Right lobe of liver (tissue), 6 donors: Measurements from ENCODE around the gene TXNDC5. TPM values are rescaled to one million over a fixed set of nuclear protein-coding genes. Genes with fewer than 3 reads are reported as not detected.

ENCODE experiments used
- ATAC-seq, 4 donors: fragments of 200-7000 bp; cut with Tn5 transposase; one replicate each; pipeline ENCODE4 v1.9.1; 2020; ENCODE audit warnings: mild to moderate bottlenecking in 4 of 4, moderate library complexity in 4 of 4
- DNase-seq, 3 donors: peaks; one replicate each; pipeline ENCODE4 v3.0.0-alpha.2; 2020
- H3K27ac ChIP-seq, 3 donors: fragments of 200-600 bp; one replicate each; pipeline ENCODE4 v1.8.0; 2022
- H3K27me3 ChIP-seq, 2 donors: fragments of 200-600 bp; one replicate each; pipeline ENCODE4 v1.8.0; 2022
- H3K36me3 ChIP-seq, 4 donors: fragments of 200-600 bp; sonication (generic) in 1 of 4; one replicate each; pipeline versions ENCODE4 v1.5.1 to v1.8.0; 2017 to 2022; ENCODE audit warnings: control low read depth in 1 of 4
- H3K4me1 ChIP-seq, 4 donors: fragments of 200-600 bp; sonication (generic) in 1 of 4; one replicate each; pipeline versions ENCODE4 v1.5.1 to v1.8.0; 2017 to 2022; ENCODE audit warnings: control low read depth in 1 of 4
- H3K4me3 ChIP-seq, 3 donors: fragments of 200-600 bp; one replicate each; pipeline ENCODE4 v1.8.0; 2022
- H3K9me3 ChIP-seq, 4 donors: fragments of 200-600 bp; sonication (generic) in 1 of 4; one replicate each; pipeline versions ENCODE4 v1.5.1 to v1.8.0; 2017 to 2022; ENCODE audit warnings: control low read depth in 1 of 4
- CTCF ChIP-seq, 4 donors: fragments of 200-600 bp in 3 of 4; fragments of 450-650 bp in 1 of 4; IDR thresholded peaks; one replicate each; pipeline versions ENCODE4 v1.5.1 to v1.8.0; 2016 to 2022; ENCODE audit warnings: antibody characterized with exemption in 4 of 4, mild to moderate bottlenecking in 2 of 4
- POLR2A ChIP-seq: fragments of 450-650 bp; IDR thresholded peaks from one replicate; pipeline ENCODE4 v1.6.1; 2017; ENCODE audit warnings: antibody characterized with exemption, mild to moderate bottlenecking
- WGBS: methylation state at CpG from one replicate; pipeline ENCODE4 v1.1.6; 2018; ENCODE audit warnings: low coverage, low lambda C conversion rate; ENCODE audit not compliant: insufficient coverage; ENCODE audit errors: missing lambda C conversion rate; 5-methylcytosine and 5-hydroxymethylcytosine counted together
- intact Hi-C, 2 donors: fragments of 100-400 bp; cut with DNase I; formaldehyde crosslinking; loops; one replicate each; pipeline versions ENCODE4 v1.11.2 to v1.14.1; 2022
- total RNA-seq, 6 experiments: library from RNA; depleted of rRNA in 2 of 6; stranded (reverse); fragments of >200 nt in 2 of 6; fragmentation: NEBNext Ultra II Directional in 3 of 6; extraction: Animal tissue kit (Norgen Biotek cat#: 25700) in 3 of 6; gene quantifications; one replicate each; pipeline versions ENCODE4 v1.1.0 to v1.2.4, GENCODE V29; 2016 to 2023
- donor health status: DM: no; HTN: yes; CAD: no.
- donor health status: DM: no; HTN: no; CAD: no.
- donor health status: DM: no; HTN: no; CAD: no.
- donor health status: DM: no; HTN: yes; CAD: no.
- donor health status: DM: no; HTN: yes; CAD: no.

The TXNDC5 gene
- total RNA-seq, 6 experiments from 2014 or later = 87.9 to 187 (median 133) TPM

DNA sequence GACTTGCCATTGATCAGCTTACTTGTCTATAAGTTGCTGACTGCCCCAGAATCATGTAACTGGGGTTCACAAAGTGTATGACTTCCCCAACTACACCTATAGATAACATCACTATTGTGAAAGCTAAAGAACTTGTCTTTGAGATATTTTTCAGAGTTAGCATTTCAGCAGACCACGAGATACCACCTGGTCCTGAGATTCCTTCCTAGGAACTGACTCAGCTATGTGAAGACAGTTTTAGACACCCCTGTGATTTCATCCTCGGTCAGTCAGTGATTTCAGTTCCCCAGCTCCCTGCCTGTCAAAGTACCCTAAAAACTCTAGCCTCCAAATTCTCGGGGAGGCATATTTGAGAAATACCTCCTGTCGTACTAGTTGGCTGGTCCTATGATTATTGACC, 62.4 kb downstream of the TXNDC5 start:
- intact Hi-C loops = no loop called here
- Histone ChIP-seq H3K27ac (no peak overlapping the region), H3K36me3 (no peaks in the 10 kb centered on the region), H3K4me3 (no peak overlapping the region), H3K4me1 (no peaks in the 10 kb centered on the region), H3K27me3 (no peaks in the 10 kb centered on the region), H3K9me3 (peaks cover 0 to 10% (median 0%) of the 10 kb centered on the region in 4 donors)
- ATAC-seq = no peak
- DNase-seq = no peak
- TF ChIP-seq CTCF (IDR thresholded peaks at IDR 0.05) = no peak
- no peak for TF ChIP-seq POLR2A
- WGBS = 62% methylated on average over 3 of the region's 4 CpGs

DNA sequence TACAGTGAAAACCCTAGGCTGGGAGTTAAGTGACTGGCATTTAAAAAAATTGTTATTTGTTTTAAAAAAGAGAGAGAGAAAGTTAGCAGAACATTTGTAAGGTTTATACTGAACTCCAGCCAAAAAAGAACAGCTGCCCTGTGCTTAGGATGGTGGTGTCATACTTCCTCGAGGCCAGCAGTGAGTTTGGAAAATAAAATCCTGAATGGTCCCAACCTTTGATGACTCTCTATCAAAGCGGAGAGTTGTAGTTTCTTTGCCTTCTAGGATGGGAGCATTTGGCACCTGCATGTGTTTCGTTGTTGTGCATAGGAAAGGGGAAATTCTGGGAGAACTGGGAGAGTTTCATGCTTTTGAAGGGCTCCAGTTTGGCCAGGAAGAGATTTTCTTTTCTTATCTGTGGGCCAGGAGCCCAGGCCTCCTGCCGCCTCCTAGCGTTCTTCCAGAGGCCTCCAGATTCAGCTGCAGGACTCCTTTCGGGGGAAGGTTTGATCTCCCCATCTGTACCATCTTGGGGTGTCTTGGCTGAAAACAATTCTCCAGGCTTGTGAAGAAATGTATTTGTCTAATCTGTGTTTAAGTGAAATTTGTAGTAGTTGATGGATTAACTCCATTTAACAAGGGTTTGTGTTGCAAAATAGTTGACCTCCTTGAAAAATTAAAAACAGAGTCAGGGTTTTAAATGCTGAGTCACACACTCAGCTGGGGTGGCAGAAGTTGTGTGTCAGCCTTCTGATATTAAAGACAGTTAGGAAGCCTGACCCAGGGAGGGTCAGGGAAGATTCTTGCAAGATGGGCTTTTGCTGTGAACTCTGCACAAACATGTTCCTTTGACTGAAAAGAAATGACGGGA, 63.4 kb downstream of the TXNDC5 start:
- peaks cover 0 to 7% (median 0%) of the 10 kb centered on the region in 4 donors for H3K9me3 ChIP-seq
- TF ChIP-seq CTCF (IDR thresholded peaks at IDR 0.05) (peak in 1 of 4 donors; percentile 8), POLR2A (no peak)

DNA sequence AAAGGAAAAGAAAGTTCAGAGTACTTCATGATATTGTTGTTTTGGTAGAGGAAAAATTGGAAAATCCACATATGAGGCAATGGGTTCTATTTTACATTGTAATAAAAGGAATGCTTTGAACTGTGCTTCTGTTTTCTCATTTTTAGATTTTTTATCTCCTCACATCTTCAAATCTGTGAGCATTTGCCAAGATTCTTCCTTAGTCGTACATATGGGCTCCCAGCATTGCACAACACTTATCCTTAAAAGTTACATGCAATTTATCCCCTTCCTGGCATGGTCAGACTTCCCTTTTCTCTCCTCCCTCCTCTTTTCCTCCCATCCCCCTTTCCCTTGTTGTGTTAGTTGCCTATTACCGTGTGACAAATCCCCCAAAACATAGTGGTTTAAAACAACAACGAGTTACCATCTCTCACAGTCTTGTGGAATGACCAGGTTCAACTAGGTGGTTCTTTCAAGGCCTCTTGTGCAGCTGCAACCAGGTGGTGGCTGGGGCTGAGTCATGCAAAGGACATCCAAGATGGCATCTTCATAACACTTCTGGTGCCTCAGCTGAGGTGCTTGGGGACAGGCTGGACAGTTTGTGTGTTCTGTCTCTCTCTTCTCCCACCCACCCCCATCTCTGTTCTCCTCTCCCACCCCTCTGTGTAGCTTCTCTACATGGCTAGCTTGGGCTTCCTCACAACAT, 68.7 kb downstream of the TXNDC5 start:
- ATAC-seq = no peak
- TF ChIP-seq POLR2A = no peak
- TF ChIP-seq CTCF (IDR thresholded peaks at IDR 0.05) = no peak
- Histone ChIP-seq H3K27me3 (no peaks in the 10 kb centered on the region), H3K9me3 (no peaks in the 10 kb centered on the region), H3K27ac (no peak overlapping the region), H3K4me3 (no peak overlapping the region), H3K36me3 (no peaks in the 10 kb centered on the region), H3K4me1 (no peaks in the 10 kb centered on the region)
- WGBS = 40% methylated on average over 3 of the region's 3 CpGs
- intact Hi-C loops = no loop called here
- DNase-seq = no peak

More for the DNA sequence above, 63.4 kb downstream of the TXNDC5 start:
- intact Hi-C loops = no loop called here
- Histone ChIP-seq H3K4me1 (no peaks in the 10 kb centered on the region), H3K27ac (no peak overlapping the region), H3K4me3 (no peak overlapping the region), H3K27me3 (no peaks in the 10 kb centered on the region), H3K36me3 (no peaks in the 10 kb centered on the region)
- no peak for DNase-seq
- WGBS = 44% methylated on average over 7 of the region's 7 CpGs
- ATAC-seq = no peak

GRCh38 chr6:7836371-7837026, 74.1 kb downstream of the TXNDC5 start:
- TF ChIP-seq POLR2A (no peak), CTCF (IDR thresholded peaks at IDR 0.05) (no peak)
- Histone ChIP-seq H3K27ac (no peak overlapping the region), H3K27me3 (no peaks in the 10 kb centered on the region), H3K9me3 (no peaks in the 10 kb centered on the region), H3K4me3 (no peak overlapping the region), H3K36me3 (no peaks in the 10 kb centered on the region), H3K4me1 (no peaks in the 10 kb centered on the region)
- 91% methylated on average over 4 of the region's 4 CpGs for WGBS
- ATAC-seq (no peak), DNase-seq (no peak)
- intact Hi-C loops = no loop called here
